Fibroblast of mammary gland (primary cell): ENCODE data around the gene STX5.
A peak's percentile ranks its signal among the peaks of the same experiment; 100 is the strongest.

Experiments used
- DNase-seq: peaks from one replicate; pipeline ENCODE4 v3.0.0-alpha.2; 2010; ENCODE audit warnings: low read depth
- H3K4me3 ChIP-seq: 2 replicates; pipeline ENCODE4 v1.5.1; 2011; ENCODE audit warnings: low read depth, mild to moderate bottlenecking, low read length, moderate library complexity; ENCODE audit not compliant: control insufficient read depth
- CTCF ChIP-seq: conservative IDR thresholded peaks from 2 replicates; pipeline ENCODE4 v1.5.1; 2011; ENCODE audit warnings: low read depth, low read length, inconsistent platforms; ENCODE audit not compliant: control insufficient read depth, insufficient read depth

STX5 gene

GRCh38 chr11:62853279-62853965 is 21.6 kb upstream of the STX5 start:
- H3K4me3 ChIP-seq, result peak overlapping the region; percentile 71
- TF ChIP-seq CTCF, result no peak

GRCh38 chr11:62852523-62853188 is 20.8 kb upstream of the STX5 start:
- no peak for TF ChIP-seq CTCF
- DNase-seq, result no peak
- H3K4me3 ChIP-seq, result peak overlapping the region; percentile 71

More at GRCh38 chr11:62853279-62853965, 21.6 kb upstream of the STX5 start:
- no peak for DNase-seq

- TF ChIP-seq CTCF, result no peak
- no peak for DNase-seq
- H3K4me3 ChIP-seq, result no peak overlapping the region
Observed at GRCh38 chr11:62851807-62852522, 20.1 kb upstream of the STX5 start.

- no peak for TF ChIP-seq CTCF
- DNase-seq, result peak; percentile 30
- no peak overlapping the region for H3K4me3 ChIP-seq
Observed at GRCh38 chr11:62850911-62851806, 19.3 kb upstream of the STX5 start.

GRCh38 chr11:62847767-62848314 is 16.0 kb upstream of the STX5 start:
- no peak for DNase-seq
- no peak overlapping the region for H3K4me3 ChIP-seq
- no peak for TF ChIP-seq CTCF

- no peak for DNase-seq
- no peak for TF ChIP-seq CTCF
- H3K4me3 ChIP-seq, result no peak overlapping the region
Observed at GRCh38 chr11:62846177-62846576, 14.3 kb upstream of the STX5 start.
